Measurements from ENCODE around the gene TBC1D2B.

Gene TBC1D2B

DNA sequence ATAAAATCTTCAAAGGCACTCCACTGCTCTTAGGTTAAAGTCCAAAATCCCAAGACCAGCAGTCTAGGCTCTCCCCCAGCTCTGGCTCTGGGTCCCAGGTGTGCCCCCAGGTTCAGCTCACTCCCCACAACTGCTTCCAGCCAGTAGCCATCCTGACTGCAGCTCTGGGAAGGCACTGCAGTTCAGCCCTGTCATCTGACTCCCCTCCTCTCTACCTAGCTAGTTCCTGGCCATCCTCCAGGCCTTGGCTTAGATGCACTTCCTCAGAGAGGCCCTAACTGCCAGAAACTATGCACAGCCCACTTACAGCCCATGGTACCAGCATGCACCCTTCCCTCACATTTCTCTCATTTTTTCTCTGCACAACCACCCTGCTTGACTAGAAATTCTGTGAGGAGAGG lies 25.5 kb downstream of the TBC1D2B start:
- peak; percentile 70 for DNase-seq

DNA sequence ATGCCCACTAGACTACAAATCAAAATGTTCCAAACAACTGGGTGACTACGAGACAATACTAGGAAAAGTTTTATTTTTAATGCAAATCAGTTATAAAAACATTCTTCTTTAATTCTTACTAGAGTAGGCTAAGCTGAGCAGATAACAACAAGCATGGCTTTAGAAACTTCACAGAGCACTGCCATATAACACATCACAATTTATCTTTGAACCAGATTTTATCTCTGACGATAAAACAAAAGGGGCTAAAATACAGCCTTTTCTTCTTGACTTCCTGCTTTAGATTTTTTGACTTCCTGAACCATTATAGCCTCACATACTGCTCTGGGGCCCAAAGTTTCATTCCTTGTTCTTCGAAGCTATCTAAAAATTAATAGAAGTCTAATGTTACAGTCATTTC lies 25.9 kb downstream of the TBC1D2B start:
- DNase-seq = no peak

DNA sequence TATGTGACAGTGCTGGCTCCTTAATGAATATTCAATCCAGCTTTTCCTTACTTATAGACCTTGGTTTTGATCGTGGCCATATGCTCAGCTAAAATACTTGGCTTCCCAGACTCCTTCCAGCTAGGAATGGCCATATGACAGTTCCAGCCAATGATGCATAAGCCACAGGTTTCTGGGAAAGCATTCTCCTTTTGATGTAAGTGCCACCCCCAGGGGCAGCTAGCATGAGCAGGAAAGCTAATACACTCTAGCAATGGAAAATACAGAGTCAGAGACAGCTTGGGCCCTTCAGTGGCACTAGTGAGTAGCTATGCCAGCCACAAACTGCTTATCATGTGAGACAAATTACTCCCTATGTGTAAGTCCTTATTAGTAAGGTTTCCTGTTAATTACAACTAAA lies 26.7 kb downstream of the TBC1D2B start:
- peak; percentile 35 for DNase-seq

DNA sequence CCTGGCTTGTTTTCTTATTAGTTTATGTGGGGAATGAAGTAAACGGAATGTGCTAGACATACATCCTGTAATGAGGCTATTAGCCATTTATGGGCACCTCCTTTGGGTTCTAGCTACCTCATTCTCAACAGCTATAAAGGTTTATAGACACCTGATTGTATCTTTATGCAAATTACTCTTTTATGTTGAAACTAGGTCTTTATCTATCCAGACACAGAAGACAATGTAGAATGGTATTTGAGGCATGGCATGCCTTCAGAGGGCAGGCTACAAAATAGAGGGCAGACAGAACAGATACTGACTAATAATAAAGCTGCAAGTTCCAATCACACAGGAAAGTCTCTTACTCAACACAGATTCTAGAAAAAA lies 27.1 kb downstream of the TBC1D2B start:
- no peak for DNase-seq

DNA sequence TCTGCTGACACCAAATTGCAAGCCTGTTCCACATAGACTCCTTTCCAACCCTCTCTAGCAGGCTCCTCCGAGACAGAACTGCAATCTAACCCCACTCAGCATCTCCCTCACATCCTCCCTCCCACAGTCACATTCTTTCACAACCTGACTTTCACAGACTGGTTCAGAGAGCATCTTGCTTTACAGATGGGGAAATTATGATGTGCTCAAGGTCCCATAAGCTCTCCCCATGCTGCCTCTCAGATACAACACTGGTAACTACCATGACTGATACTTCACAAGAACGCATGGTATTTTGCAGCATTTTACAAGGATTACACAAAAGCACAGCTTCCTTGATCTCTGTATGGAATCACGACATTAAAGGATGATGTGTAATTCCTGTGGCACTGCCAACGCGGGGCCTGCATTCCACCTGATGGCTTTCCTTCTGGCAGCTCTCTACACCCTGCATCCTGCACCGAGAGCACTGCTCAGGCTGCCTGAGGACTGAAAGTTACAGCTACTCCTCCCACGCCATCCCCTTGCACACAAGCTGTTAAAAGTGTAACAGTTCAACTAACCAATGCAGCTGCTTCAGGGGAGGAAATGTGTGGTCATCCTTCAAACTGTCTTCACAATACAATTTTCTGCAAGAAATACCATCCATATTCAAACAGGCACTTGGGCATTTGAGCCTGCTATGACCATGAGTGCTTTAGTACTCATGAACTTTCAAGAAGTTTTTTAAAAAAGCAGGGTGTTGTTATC lies 27.6 kb downstream of the TBC1D2B start:
- peak; percentile 91 for DNase-seq

DNA sequence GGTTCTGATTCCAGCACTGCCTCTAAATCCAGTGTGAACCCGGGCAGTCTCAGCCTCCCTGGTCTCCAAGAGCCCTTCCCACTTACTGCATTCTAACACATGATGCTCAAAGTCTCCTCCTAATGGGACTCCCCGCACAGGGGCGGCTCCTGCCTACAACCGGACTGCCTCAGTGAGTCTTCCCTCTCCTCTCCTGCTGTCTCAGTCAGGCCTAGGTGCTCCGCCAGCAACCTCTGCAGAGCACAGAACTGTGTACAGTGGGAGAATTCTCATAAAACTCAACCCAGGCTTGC lies 28.9 kb downstream of the TBC1D2B start:
- DNase-seq = no peak

DNA sequence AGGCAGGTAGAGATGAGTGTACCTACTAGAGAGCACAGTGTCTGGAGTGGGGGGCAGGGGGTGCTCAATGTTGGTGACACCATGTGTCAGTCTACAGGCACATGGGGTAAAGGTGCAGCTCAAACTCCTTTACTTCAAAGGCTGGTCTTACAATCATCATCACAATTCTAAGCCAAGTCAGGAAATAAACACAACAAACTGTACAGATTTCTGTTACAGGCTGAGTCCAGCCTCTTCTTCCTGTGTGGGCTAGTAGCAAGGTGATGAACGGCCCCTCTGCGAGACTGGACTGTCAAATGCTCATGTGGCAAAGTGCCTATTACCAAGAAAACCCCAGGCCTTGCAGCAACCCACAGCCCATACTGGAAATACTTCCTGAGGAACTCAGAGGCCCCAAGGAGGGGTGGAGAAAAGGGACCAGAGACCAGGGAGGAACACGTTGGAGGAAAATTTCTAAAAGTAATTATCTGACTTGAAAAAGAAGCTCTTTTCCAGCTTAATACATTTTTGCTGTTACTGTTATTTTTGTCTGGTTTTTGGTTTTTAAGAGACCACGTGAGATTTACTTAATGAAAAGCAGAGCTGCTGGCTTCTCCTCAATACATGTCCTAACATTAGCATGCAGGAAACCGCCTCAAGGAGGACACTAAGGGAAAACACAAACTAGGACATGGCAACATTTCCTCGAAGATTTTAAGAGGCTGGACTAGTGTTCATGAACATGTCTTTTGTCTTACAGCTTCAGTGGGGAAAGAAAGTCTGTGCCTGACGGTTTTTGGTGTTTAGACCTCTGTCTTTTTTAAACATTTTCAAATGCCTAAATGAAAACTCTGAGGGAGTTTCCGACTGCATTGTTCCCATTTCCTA lies 29.5 kb downstream of the TBC1D2B start:
- peak; percentile 91 for DNase-seq

DNA sequence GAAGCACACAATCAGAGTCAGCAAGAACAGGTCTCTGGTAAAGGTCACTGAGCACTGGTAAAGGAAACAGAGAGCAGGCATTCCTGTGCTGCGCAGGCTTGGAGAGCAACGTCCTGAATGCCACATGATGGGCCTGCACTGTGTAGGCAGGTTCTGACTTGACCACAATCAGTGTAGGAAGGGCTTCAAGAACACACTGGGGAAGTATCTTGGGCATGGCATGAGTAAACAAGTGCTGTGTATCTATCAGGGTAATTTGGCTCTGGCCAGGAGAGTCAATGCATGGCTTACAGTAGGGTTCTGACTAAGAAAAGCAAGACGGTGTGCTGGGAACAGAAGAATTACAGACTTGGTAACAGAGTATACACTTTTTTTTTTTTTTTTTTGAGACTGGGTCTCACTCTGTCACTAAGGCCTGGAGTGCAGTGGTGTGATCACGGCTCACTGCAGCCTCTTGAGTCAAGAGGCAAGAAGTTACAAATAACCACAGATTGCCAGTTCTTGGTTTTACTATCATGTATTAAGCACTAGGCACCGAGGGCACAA lies 30.6 kb downstream of the TBC1D2B start:
- no peak for DNase-seq

DNA sequence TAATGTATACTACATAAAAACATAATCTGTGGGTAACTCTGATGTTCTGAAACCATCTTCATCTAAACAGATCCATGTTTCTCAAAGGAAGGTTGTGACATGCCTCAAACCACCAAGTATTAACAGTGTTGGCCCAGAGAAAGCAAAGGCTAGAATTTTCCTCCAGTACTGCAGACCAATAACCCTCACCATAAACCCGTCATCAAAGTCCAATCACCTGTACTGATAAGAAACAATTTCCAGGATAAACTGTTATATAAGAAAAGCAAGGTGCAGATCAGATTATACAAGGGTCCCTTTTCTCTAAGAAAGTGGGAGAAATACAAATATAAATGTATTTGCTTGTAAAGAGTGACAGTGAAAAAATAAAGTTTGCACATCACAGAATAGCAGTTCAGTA lies 32.3 kb downstream of the TBC1D2B start:
- no peak for DNase-seq

DNA sequence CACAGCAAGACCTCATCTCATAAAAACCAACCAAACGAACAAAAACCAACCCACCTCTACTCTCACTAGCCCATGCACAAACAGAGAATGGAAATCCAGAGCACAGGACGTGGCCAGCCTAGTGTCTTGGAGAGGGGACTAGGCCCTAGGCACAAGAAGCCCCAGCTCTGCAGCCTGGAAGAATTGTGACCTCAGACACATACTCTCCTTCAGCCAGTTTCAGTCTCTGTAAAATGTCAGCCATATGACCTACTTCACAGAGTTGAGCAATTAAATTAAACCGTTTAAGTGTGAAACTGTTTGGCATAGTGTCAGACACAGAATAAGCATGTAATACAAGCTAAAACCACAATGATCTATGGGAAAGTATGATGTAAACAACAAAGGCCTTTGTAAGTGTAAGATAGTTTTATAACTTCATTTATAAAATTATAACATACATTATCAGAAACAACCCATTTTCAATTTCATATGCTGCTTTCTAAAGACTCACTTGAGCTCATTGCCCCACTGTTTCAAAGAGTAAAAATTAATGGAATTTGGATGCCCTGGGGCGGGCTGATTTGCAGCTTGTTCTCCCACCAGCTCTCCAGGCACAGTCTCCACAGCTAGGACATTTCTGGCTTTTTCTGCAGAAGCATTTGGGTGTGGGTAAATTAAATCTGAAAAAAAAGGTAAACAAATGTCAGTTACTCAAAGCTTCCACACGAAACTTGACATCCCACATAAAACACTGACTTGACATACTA lies 32.9 kb downstream of the TBC1D2B start:
- DNase-seq = no peak

DNA sequence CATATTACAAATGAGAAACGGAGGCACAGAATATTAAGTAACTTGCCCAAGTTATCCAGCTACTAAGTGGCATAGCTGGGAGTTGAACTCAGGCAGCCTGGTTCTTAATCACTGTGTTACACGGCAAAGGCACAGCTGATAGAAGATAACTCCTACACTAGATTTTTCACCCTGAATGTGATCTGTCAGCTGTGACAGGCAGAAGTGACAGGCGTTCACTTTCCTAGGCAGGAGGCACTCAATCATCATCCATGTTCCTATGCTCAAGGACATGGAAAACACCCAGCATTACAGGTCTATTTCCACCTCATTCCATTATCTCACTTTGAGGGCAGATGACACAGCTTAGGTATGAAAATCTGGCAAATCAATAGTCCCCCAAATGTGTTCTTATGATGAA lies 35.6 kb downstream of the TBC1D2B start:
- no peak for DNase-seq

DNA sequence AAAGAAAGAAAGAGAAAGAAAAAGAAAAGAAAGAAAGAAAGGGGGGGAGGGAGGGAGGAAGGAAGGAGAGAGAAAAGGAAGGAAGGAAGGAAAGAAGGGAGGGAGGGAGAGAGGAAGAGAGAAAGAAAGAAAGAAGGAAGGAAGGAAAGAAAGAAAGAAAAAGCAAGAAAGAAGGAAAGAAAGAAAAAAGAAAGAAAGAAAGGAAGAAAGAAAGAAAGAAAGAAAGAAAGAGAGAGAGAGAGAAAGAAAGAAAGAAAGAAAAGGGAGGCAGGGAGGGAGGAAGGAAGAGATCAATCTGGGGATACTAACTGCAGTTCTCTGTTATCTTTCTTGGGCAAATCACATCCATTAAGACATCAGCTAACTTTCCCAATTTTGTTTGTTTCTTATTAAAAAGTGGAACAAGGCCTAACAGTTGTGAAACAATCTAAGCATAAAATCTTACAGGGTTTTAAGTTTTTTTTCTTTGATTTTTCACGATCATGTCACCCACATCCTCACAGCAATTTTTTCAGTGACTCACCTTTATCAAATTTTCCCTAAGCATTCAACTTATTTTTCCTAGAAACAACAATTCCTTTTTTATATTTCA lies 36.8 kb downstream of the TBC1D2B start:
- no peak for DNase-seq

DNA sequence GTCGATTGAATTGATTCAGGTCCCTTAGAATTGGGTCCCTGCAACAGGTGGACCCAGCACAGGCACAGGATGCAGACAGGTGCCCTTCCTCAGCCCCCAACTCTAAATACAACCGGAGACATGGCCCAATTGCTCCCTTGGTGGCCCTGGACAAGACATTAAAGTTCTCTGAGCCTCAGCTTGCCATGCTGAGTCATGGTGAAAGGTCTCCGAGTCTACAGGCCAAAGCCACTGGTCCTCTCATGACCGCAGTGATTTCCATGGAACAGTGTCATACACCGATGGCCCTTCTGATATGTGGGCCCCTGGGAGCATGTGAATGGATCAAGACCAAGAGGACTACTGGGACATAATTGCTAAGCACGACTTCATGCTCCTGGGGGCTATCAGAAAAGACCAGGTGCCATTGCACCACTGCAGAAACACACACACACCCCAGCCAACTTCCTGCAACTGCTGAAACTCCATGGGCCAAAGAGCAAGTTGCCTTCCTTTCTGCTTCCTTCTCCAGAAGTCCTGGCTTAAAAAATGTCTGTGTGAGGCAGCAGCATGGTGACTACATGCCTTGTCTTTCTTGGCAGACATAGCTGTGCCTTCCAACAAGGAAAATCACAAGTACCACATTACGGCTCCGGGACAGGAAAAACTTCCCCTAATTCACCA lies 38.8 kb downstream of the TBC1D2B start:
- no peak for DNase-seq

DNA sequence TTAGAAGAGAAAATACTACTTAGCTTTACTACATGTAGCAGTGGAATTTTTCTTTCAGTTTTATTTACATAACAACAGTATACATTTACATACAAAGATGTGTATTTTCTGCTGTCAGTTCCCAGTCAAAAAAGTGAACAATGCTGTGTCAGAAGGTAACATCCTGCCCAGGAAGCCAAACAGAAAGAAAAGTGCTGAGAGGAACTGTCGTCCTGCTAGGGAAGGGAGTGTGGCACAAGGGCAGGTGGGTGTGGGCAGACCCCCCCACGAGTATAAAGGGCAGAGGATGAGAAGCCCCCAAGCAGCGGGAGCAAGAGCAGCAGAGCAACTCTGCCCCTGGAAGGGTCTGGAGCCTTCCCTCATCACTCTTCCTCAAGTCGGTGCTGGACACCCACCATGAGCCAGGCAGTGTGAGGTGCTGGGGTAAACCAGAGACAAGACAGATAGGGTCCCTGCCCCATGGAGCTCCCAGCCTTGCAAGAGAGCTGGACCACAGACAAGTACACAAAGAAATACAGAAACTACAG lies 39.7 kb downstream of the TBC1D2B start:
- DNase-seq = no peak

DNA sequence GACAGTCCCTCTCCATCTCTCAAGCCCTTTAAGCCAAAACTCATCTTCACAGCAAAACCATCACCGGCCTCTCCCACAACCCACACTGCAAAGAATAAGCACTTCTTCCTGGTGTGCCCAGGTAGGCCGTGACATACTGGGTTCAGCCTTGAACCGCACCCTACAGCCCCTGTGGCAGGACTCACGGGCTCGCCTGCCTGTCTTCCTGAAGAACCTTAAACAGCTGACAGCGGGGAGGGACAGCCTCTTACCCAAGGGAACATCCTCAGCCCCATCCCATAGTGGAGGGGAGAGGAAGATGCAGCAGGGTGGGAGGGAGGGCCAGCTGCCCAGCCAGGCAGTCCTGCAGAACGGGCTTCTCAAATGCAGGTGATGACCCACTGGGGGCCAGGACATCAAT lies 40.2 kb downstream of the TBC1D2B start:
- no peak for DNase-seq

DNA sequence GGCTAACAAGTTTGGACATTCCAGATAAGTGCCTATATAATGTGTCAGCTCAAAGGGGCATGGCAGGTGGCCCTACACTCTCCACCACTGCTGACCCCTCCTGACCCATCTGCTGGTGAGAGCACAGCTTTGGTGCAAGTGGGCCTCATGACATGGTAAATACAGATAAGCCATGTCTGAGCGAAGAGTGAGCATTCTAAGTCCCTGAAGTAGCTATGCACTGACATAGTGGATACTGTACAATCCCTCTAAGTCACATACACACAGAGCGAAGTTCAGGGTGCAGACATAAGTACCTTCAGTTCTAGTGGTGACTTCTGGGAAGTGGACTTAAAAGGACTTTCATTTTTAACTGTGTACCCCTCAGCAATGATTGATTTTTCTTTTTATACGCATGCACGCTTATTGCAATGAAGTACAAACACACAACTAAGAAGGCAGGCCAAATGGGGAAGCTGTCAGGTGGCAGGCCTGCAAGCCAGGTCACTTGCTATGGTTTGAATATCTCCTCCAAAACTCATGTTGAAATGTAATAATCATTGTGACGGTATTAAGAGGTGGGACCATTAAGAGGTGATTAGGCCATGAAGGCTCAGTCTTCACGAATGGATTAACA lies 41.5 kb downstream of the TBC1D2B start:
- DNase-seq = no peak

DNA sequence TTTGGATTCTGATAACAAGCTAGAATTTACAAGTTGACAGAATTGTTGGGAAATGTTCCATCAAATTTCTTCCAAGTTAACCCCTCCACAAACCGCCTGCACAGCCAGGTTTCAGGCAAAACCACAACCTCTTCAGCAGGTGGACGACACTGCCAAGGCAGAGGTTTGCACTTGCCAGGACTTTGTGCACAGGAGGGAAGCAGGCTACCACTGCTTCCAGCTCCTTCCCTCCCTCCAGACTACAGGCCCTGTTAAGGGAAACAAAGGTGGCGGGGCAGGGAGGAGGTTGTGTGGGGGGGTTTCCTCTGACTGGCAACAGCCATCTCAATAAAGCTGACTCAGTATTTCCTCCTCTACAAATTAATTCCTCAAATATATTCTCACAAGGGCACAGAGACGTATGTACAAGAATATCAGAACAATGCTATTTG lies 42.2 kb downstream of the TBC1D2B start:
- DNase-seq = no peak

DNA sequence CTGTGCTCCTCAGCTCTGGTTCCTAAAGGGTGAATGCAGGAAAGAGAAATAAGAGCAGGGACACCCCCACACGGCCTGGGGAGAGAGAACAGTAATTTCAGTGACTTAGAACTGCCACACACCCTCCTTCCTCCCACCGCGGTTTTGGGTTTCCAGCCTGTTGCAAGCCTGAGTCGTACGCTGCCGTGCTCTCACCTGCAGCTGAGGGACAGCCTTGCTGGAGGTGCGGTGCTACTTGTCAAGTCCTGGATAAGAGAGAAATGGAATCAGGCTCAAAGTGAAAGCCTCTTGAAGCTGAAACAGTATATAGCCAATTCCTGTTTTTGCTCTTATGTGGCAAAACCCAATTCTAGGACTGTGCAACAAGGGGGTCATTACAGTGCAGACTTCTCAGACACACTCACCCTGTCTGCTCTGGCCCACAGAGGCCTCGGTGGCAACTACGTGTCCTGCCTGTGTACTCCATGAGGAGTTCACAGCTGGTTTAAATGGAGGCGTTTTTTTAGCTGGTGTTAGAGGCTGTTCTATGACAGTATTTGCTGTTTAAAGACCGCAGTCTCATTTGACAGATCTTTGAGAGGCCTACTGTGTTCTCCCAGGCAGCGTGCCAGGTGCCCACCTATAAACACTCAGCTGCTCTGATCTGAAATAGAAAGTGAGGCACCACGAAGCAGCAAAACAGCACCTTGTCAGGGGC lies 42.9 kb downstream of the TBC1D2B start:
- no peak for DNase-seq

DNA sequence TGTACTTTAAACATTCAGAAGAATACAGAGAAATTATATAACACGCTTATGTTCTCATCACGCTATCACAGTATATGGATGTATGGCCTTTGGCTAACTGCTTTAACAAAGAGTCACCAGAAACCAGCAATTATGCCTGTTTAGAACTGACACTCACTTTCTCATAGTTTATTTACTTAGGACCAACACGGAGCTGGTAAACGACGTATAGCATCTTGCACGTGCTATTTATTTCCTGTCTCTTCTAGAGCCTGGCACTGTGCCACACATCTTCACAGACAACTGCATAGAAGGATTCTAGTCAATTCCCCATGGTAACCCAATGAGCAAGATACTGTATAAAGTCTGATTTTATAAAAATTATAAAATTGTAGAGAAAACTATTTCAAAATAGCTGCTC lies 43.6 kb downstream of the TBC1D2B start:
- DNase-seq = peak; percentile 31

DNA sequence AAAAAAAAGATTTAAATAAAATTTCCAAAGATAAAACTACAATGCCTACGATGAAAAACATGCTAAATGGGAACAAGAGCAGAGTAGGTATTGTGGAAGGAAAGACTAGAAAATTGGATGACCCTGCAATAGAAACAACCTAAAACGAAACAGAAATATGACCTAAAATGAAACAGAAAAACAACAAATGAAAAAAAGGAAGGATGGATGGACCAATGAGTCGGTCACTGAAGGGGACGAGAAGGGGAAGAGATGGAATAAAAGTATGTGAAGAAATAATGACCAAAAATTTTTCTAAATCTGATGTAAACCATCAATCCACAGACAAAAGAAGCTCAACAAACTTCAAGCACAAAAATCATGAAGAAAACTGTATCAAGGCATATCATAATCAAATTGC lies 44.8 kb downstream of the TBC1D2B start:
- no peak for DNase-seq

DNA sequence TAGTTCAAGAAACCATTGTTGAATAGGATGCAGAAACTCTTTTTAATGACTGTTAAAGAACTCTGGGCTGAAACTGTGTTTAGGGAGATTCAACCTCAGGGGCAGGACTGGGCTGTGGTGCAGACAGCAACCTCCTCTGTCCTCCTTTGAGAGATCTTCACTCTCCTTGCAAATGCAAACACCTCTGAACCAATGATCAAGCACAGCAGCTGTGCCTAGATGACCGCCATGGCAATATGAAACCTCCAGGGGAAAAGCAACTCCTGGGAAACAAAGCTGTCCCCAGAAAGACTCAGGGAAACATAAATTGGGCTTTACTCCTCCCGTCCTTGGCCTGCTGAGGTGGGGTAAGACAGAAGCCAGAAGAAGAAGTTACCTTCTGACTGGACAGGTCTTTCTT lies 52.6 kb downstream of the TBC1D2B start:
- DNase-seq = no peak
